HFF-Myc (cell line): ENCODE measurements around the gene PGP.
"Not testable (repeated sequence)": the region's sequence is repeated elsewhere in the genome, so short reads cannot be mapped to it uniquely, and the experiment has no call there.

Experiments used
- DNase-seq: peaks from one replicate; pipeline ENCODE4 v3.0.0-alpha.2; 2011; ENCODE audit warnings: low read depth; ENCODE audit errors: extremely low read depth
- H3K4me3 ChIP-seq: replicated peaks from 2 replicates; pipeline ENCODE4 v1.5.1; 2011; ENCODE audit warnings: low read depth, mild to moderate bottlenecking, control low read depth, low read length
- TF ChIP-seq, protein P1 (sequence below): IDR thresholded peaks from 2 replicates; pipeline ENCODE4 v1.5.1; 2012; ENCODE audit warnings: mild to moderate bottlenecking, low read depth, low read length, control low read depth; ENCODE audit errors: missing control alignments

Gene PGP, protein sequence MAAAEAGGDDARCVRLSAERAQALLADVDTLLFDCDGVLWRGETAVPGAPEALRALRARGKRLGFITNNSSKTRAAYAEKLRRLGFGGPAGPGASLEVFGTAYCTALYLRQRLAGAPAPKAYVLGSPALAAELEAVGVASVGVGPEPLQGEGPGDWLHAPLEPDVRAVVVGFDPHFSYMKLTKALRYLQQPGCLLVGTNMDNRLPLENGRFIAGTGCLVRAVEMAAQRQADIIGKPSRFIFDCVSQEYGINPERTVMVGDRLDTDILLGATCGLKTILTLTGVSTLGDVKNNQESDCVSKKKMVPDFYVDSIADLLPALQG

DNA sequence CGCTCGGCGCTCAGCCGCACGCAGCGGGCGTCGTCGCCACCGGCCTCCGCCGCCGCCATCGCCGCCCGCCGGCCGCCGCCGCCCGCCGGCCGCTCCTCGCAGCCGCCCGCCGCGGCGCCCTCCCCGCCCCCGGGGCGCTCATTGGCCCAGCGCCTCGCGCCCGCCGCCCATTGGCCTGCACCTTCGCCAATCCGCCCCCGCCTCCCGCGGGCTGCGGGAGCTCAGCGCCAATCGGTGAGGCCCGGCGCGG lies at the start of gene PGP:
Gene PGP, minus strand, starts transcription at position 122 of the 250 bp plus-strand sequence. Its CDS starts 63 bp downstream, at position 59.
- TF ChIP-seq, protein P1, sequence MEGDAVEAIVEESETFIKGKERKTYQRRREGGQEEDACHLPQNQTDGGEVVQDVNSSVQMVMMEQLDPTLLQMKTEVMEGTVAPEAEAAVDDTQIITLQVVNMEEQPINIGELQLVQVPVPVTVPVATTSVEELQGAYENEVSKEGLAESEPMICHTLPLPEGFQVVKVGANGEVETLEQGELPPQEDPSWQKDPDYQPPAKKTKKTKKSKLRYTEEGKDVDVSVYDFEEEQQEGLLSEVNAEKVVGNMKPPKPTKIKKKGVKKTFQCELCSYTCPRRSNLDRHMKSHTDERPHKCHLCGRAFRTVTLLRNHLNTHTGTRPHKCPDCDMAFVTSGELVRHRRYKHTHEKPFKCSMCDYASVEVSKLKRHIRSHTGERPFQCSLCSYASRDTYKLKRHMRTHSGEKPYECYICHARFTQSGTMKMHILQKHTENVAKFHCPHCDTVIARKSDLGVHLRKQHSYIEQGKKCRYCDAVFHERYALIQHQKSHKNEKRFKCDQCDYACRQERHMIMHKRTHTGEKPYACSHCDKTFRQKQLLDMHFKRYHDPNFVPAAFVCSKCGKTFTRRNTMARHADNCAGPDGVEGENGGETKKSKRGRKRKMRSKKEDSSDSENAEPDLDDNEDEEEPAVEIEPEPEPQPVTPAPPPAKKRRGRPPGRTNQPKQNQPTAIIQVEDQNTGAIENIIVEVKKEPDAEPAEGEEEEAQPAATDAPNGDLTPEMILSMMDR: no peak
- no peak for DNase-seq
- H3K4me3 ChIP-seq: peak within 1 kb of the TSS; percentile 68

DNA sequence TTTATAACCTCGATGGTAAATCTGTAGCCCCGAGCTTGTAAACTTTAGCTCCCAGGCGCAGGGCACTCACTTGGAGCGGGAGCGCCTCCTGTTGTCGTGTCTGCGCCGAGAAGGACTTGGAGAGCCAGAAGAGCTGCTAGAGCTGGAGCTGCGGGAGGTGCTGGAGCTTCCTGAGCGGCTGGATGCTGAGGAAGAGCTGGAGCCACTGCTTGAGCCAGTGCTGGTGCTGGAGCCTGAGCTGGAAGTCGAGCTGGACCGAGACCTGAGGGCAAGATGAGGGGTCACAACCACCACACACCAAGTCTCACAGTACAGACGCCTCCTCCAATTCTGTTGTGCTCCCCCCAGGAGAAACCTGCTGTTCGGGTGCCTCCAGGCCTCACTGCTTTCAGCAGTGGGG lies 48.4 kb upstream of the PGP start:
- not testable (repeated sequence) for DNase-seq, H3K4me3 ChIP-seq

DNA sequence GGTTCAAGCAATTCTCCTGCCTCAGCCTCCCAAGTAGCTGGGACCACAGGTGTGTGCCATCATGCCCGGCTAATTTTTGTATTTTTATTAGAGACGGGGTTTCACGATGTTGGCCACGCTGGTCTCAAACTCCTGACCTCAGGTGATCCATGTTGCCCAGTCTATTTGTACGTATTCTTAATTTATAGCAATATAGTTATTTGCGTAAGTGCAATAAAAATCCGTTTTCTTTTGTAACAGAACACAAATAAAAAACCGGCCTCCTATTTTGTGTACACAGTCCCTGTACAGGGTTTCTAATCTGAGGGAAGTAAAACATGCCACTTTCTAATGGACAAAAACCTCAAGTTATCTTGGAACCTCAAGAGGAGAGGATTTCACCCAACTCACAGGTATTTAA lies 45.6 kb upstream of the PGP start:
- H3K4me3 ChIP-seq: no peak overlapping the region
- DNase-seq: no peak
- TF ChIP-seq, protein P1: no peak

DNA sequence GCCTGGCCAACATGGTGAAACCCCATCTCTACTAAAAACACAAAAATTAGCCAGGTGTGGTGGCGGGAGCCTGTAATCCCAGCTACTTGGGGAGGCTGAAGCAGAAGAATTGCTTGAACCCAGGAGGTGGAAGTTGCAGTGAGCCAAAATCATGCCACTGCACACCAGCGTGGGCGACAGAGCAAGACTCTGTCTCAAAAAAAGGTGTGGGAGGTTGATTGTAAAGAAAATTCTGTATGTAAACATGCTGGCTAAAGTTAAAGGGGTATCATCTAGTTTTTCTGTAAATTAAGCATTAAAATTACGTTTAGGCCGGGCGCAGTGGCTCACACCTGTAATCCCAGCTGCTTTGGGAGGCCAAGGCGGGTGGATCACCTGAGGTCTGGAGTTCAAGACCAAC lies 43.9 kb upstream of the PGP start:
- not testable (repeated sequence) for H3K4me3 ChIP-seq

DNA sequence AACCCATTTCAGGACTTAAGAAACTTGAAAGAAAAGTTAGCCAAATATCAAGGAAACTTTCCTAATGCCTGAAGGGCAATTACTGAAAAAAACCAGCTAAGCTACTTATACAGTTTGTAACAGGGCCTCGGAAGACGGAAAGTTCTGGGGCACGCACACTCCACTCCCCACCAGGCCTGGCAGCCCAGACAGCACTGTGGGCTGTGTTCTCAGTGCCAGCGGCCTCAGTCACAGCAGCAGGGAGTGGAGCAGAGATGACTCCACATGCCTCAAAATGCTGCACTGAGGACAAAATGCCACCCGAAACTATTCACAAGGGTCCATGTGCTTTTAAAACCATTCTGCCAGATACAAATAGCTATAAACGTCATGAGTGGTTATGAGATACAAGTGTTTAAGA lies 43.1 kb upstream of the PGP start:
- H3K4me3 ChIP-seq: no peak overlapping the region
- TF ChIP-seq, protein P1: no peak
- no peak for DNase-seq

More for the DNA sequence above, 43.9 kb upstream of the PGP start:
- not testable (repeated sequence) for DNase-seq

DNA sequence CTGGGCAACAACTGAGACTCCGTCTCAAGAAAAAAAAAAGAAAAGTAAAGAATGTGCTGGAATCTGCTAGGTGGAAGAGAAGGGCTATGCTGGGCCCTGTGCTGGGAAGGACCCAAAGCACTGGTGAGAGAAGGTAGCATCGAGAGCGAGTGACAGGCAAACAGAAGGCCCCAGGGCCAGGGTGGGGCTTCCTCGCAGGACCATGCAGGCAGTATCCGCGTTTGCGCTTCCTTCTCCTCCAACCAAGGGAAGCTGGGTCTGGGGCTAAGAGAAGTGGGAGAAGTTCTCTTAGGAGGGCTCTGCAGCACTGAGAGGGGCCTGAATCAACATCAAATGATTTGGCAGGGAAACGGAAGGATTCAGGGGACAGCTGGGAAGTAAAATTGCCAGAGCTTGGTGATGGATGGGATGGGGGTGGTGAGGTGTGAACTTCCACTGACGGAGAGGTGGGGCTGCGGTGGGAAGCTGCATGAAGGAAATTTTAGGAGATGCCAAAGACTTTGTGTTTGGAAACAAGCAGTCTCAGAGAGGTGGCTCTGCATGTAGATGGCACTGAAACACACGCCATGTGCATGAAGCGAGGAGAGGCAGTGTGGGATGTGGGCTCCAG lies 42.0 kb upstream of the PGP start:
- no peak for DNase-seq
- TF ChIP-seq, protein P1: no peak
- no peak overlapping the region for H3K4me3 ChIP-seq

DNA sequence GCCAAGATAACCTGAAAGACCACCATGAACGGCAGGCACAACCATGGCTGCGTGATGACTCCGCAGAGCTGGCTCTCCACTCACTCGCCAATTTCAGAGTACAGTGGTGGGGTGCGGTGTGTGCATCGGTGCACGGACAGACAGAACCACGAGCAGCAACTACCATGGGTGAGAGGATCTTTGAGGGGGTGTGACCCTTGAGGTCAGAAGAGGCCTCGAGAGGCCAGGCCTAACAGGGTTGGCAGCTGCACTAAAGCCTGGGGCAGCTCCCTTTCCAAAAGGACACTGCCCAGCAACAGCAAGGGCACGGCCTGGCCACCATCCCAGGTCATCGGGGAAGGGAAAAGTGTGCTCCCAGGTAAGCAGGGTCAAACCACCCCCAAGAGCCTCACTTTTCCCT lies 38.7 kb upstream of the PGP start:
- no peak for DNase-seq
- H3K4me3 ChIP-seq: no peak overlapping the region
- TF ChIP-seq, protein P1: no peak

DNA sequence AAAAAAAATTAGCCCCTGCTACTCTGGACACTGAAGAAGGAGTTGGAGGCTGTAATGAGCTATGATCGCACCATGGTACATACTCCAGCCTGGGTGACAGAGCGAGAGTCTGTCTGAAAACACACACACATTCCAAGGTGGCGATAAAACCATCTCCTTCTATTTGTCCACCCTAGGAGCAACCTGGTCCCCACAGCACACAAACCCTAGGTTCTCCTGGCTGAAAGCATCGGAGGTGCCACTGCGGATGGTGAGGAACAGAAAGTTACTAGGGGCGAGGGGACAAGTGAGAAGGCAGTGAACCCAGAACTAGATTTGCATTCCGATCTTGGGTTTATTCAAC lies 38.1 kb upstream of the PGP start:
- DNase-seq: no peak
- TF ChIP-seq, protein P1: no peak
- H3K4me3 ChIP-seq: no peak overlapping the region
